AG10803 (cell line): ENCODE results near the gene GPA33.

Experiments used
- DNase-seq: peaks from one replicate; pipeline ENCODE4 v3.0.0; 2010; ENCODE audit warnings: low read depth
- H3K4me3 ChIP-seq: 2 replicates; pipeline ENCODE4 v1.5.1; 2011; ENCODE audit warnings: mild to moderate bottlenecking, low read length, control low read depth
- CTCF ChIP-seq: conservative IDR thresholded peaks from 2 replicates; pipeline ENCODE4 v1.5.1; 2011; ENCODE audit warnings: mild to moderate bottlenecking, low read length, control low read depth, inconsistent platforms

GPA33 gene

GRCh38 chr1:167059045-167059808, 30.9 kb downstream of the GPA33 start:
- no peak overlapping the region for H3K4me3 ChIP-seq

GRCh38 chr1:167057241-167057688, 32.9 kb downstream of the GPA33 start:
- H3K4me3 ChIP-seq = no peak overlapping the region
- peak; percentile 41 for TF ChIP-seq CTCF
- peak; percentile 19 for DNase-seq

More at GRCh38 chr1:167059045-167059808, 30.9 kb downstream of the GPA33 start:
- peak; percentile 98 for TF ChIP-seq CTCF
- peak; percentile 41 for DNase-seq

- no peak for TF ChIP-seq CTCF
- H3K4me3 ChIP-seq = no peak overlapping the region
- no peak for DNase-seq
These were observed 33.5 kb downstream of the GPA33 start for GRCh38 chr1:167056529-167057231.

GRCh38 chr1:167054946-167055630, 35.1 kb downstream of the GPA33 start:
- no peak overlapping the region for H3K4me3 ChIP-seq
- no peak for TF ChIP-seq CTCF
- DNase-seq = no peak

- TF ChIP-seq CTCF = no peak
- no peak for DNase-seq
- H3K4me3 ChIP-seq = no peak overlapping the region
These were observed 35.6 kb downstream of the GPA33 start for GRCh38 chr1:167054531-167054930.

- no peak overlapping the region for H3K4me3 ChIP-seq
- no peak for DNase-seq
- TF ChIP-seq CTCF = peak; percentile 54
These were observed 37.8 kb downstream of the GPA33 start for GRCh38 chr1:167052389-167052788.
